HG02973 (cell line): ENCODE data around the gene EPHB2.
"Not testable (repeated sequence)": the region's sequence is repeated elsewhere in the genome, so short reads cannot be mapped to it uniquely, and the experiment has no call there.

Experiments
- ATAC-seq: cut with Tn5 transposase; IDR thresholded peaks from one replicate; pipeline ENCODE4 v1.9.1; 2021; ENCODE audit warnings: moderate library complexity; ENCODE audit not compliant: unreplicated experiment

The EPHB2 gene

GRCh38 chr1:22689505-22689904, 21.1 kb upstream of the EPHB2 start:
- no peak for ATAC-seq

- no peak for ATAC-seq
Measured at GRCh38 chr1:22691031-22691753, 19.4 kb upstream of the EPHB2 start.

DNA sequence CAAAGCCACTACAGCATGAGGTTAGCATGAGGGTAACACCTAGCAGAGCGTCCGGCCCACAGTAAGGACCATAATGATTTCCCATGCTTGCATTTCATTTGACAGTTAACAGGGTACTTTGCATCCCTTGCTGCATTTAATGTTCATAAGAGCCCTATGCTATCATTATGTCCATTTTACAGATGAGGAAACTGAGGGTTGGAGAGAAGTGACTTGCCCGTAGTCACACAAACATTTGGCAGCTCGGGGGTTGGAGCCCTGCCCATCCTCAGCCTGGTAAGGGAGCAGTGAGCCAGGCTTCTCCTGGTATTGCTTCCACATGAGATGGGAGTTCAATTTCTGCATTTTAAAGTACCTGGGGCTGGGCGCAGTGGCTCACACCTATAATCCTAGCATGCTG, 16.5 kb upstream of the EPHB2 start:
- ATAC-seq: no peak

DNA sequence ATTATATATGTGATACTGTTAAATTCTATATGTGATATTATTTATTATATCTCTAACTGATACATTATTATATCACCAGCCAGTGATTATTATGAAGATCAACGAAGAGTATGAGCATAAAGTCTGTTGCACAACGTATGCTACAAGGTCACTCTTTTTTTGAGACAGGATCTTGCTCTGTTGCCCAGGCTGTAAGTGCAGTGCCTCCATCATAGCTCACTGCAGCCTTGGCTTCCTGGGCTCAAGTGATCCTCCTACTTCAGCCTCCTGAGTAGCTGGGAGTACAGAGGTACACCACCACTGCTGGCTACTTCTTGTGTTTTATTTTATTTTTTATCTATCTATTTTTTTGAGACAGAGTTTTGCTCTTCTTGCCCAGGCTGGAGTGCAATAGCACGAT, 14.0 kb upstream of the EPHB2 start:
- ATAC-seq: no peak

DNA sequence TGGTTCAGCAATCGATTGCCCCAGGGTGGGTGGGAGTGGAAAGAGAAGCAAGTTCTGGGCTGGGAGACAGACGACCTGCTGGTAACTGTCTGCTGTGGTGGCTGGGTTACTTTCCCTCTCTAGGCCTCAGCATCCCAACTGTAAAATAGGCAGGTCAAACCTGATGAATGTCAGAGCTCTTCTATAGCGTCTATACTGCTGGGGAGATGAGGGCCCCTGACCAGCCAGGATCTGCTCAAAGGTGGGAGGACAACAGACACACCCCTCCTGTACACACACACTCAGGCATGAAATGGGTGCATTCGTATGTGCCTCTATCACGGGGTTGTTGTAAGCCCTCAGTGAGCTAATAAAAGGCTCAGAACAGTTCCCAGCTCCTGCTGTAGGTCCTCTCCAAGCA, 12.7 kb upstream of the EPHB2 start:
- ATAC-seq: no peak

GRCh38 chr1:22699681-22700520, 10.7 kb upstream of the EPHB2 start:
- no peak for ATAC-seq

- no peak for ATAC-seq
Measured at GRCh38 chr1:22702296-22703085, 8.1 kb upstream of the EPHB2 start.

DNA sequence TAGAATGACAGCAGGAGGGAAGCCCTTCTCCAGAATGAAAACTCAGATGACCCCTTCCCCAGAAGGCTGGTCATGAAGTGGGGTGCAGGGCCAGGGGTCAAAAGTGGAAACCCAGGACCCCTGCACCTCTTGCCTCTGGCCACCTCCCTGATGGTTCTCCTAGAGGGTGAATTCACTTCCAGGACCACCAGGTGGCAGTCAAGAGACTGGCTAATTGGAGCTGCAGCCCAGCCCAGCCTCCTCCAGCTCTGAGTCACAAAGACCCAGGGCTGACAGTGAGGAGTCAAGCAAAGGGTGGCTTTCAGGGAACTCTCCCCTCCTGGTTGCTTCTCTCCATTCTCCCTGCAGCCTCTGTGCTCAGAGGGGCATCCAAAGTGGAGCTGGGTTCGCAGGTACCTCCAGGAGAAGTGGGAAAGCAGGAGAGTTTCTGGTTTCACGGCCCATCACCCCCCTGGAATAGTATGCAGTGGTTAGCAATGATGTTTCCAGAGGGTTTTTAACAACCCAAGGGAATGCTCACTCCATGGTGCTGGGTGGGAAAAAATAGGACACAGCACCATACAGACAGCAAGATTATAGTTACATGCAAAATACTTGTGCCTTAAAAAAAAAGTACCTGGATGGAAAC, 6.1 kb upstream of the EPHB2 start:
- ATAC-seq: no peak

DNA sequence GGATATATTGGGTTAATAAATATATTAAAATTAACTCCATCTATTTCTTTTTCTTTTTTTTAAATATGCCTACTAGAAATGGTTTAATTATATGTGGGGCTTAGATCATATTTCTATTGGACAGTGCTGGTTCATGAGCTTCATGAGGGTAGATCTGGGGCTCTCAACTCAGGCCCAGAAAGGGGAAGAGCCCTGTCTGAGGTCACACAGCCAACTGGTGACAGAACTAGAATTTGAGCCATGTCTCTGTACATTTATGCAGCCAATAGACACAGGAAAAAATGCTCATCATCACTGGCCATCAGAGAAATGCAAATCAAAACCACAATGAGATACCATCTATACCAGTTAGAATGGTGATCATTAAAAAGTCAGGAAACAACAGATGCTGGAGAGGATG, 5.1 kb upstream of the EPHB2 start:
- ATAC-seq: no peak

DNA sequence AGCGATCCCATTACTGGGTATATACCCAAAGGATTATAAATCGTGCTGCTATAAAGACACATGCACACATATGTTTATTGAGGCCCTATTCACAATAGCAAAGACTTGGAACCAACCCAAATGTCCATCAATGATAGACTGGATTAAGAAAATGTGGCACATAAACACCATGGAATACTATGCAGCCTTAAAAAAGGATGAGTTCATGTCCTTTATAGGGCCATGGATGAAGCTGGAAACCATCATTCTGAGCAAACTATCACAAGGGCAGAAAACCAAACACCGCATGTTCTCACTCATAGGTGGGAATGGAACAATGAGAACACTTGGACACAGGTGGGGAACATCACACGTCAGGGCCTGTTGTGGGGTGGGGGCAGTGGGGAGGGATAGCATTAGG, 4.5 kb upstream of the EPHB2 start:
- not testable (repeated sequence) for ATAC-seq

GRCh38 chr1:22708777-22709176, 1.9 kb upstream of the EPHB2 start:
- ATAC-seq: no peak

GRCh38 chr1:22709227-22709626, 1.4 kb upstream of the EPHB2 start:
- no peak for ATAC-seq

DNA sequence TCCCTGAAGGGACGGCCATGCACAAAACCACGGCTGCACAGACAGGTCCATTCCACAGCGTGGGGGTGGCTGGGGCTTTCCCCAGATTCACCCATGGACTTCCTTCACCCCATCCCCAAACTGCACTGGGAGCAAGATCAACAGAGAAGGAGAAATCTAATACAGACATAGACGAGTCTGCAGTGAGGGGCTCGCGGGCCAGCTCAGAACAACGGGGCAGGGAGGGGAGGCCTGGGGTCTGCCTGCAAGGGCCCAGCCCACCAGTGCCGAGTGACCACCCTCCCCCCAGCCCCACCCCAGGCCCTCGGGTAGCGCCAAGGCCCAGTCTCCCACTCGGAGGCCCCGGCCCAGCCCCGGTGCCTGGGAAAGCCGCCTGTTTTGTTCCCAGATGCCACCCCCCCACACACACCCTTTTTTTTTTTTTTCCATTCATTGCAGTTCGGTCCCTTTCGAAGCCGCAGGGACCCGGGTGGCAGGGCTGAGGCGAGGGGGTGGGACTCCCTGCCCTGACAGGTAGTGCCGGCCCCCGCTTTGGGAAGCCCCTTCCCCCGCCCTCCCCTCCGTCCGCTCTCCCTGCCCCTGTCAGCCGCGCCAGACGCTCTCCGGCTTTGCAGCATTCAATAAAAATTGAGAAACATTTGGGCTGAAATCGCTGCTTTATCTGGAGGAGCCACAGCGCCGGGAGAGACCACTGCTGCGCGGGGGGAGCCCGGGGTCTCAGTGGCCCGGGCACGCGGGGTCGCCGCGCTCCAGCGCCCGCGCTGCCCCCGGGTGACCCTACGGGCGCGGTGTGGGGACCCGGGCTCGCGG, 543 bp upstream of the EPHB2 start:
- ATAC-seq: no peak

DNA sequence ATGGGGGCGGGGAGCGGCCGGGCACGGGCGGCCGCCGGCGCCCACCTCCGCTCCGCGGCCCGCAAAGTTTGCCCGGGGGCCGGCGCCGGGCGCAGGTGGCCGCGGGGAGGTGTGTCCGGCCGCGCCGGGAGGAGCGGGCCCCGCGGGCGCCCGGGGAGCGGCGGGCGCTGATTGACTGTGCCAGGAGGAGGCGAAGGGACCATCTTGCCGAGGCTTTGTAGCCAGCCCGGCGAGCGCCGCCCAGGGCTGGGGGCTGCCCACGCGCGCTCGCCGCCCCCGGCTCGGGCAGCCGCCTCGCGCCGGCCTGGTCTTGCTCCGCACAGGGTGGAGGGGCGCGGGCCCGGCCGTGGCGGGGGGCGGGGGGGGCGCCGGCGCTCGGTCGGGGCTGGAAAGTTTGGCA, 432 bp downstream of the EPHB2 start:
- ATAC-seq: no peak

DNA sequence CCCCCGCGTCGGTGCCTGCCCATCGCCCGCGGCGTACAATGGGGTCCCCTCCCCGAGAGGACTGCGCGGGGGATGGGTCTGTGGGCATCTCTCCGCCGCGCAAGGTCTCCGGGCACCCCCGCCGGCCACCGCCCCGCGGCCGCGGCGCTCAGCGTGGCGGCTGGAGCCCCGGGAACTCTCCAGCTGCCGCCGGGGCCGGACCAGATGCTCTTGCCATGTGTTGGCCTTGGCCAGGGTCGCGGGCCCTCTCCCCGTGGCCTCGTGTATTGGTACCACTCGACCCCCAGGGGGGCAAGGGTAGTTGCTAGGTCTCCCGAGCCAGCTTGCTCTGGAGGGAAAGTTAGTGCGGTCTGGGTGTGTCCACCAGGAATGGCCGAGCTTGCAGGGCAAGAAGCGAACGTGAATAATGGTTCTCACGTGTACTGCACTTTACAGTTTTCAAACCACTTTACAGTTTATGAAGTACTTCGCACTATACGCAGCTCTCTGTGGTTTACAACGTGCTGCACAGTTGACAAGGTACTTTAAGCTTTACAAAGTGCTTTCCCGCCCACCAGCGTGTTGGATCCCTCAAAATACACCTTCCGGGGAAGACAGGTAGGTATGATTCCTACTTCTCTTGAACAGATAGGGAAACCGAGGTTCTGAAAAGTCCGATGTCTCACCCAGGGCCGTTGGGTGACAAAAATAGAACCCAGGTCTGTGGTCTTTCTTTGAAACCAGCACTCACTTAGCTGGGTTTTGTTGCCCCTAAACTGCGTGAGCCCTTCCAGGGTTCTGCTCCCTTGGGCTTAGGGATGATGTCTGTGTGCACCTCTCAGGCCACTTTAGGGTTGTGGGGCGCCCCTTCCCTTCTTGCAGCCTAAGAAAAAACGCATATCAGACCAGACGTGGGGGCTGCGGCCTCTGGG, 1.2 kb downstream of the EPHB2 start:
- no peak for ATAC-seq

- ATAC-seq: no peak
Measured at GRCh38 chr1:22712502-22713271, 2.0 kb downstream of the EPHB2 start.

DNA sequence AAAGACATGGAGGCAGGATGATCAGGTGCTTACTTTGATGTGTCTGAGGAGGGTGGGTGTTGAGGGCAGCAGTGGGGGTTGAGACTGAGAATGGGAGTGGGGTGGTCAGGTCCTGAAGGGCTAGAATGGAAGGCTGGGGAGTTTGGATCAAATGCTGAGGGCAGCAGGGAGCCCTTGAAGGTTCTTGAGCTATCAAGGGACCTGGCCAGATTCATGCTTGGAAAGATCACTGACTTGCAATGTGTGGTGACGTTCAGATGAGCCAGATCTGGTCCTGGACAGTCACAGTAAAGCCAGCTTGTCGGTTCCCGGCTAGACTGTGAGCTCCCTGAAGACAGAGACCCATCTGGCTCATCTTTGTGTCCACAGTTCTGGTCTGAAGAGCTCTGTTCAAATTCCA, 3.8 kb downstream of the EPHB2 start:
- no peak for ATAC-seq

DNA sequence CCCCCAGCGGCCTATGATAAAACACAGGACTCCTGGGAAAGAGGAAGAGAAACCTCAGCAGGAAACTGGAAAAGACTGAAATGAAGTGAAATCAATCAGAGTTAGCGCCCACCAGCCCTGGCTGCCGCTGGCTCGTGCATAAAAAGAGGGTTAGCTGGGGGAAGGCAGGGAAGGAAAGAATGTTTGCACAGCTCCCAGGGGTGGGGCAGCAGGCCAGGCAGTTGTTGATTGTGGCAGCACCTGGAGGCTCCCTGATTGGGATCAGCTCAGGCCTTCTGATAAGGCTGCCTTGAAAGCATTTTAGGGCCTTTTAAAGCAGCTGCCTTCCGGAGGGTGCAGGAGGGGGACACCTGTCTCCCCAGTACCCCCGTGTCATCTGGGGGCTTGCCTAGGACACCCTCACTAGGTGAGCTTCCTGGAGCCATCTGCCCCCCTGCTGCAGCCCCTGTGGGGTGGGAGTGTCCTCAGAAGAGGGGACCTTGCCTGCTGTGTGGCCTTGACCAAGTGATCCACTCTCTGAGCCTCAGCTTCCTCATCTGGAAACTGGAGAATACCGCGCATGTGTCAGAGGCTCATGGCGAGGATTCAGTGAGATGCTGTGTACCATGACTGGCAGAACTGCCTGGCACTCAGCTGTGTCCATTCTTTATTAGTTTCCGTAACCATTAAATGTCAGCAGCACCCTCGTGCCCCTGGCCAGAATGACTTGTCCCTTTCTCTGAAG, 6.6 kb downstream of the EPHB2 start:
- no peak for ATAC-seq
